CMK (cell line): ENCODE data around the gene NUMB.
"Not testable (repeated sequence)": the region's sequence is repeated elsewhere in the genome, so short reads cannot be mapped to it uniquely, and the experiment has no call there.

Source experiments
- DNase-seq: peaks from one replicate; pipeline ENCODE4 v3.0.0-alpha.2; 2010; ENCODE audit warnings: low read depth

NUMB gene

GRCh38 chr14:73359445-73359844 lies 98.9 kb downstream of the NUMB start:
- no peak for DNase-seq

- DNase-seq: no peak
These were observed 100.2 kb downstream of the NUMB start for GRCh38 chr14:73358187-73358586.

- DNase-seq: not testable (repeated sequence)
These were observed 109.3 kb downstream of the NUMB start for GRCh38 chr14:73349091-73349490.

GRCh38 chr14:73344319-73344718 lies 114.0 kb downstream of the NUMB start:
- no peak for DNase-seq

- DNase-seq: no peak
These were observed 115.7 kb downstream of the NUMB start for GRCh38 chr14:73342670-73343069.

GRCh38 chr14:73339846-73340595 lies 118.3 kb downstream of the NUMB start:
- DNase-seq: no peak

GRCh38 chr14:73339206-73339605 lies 119.1 kb downstream of the NUMB start:
- DNase-seq: no peak

- DNase-seq: no peak
These were observed 119.8 kb downstream of the NUMB start for GRCh38 chr14:73338551-73338950.

- DNase-seq: no peak
These were observed 125.3 kb downstream of the NUMB start for GRCh38 chr14:73333031-73333430.

GRCh38 chr14:73325630-73326299 lies 132.6 kb downstream of the NUMB start:
- no peak for DNase-seq

GRCh38 chr14:73325063-73325462 lies 133.3 kb downstream of the NUMB start:
- no peak for DNase-seq

GRCh38 chr14:73324533-73324932 lies 133.8 kb downstream of the NUMB start:
- no peak for DNase-seq

GRCh38 chr14:73323896-73324399 lies 134.4 kb downstream of the NUMB start:
- no peak for DNase-seq

- no peak for DNase-seq
These were observed 145.2 kb downstream of the NUMB start for GRCh38 chr14:73313151-73313550.

- DNase-seq: no peak
These were observed 145.7 kb downstream of the NUMB start for GRCh38 chr14:73312687-73313086.

GRCh38 chr14:73311708-73312030 lies 146.7 kb downstream of the NUMB start:
- DNase-seq: peak; percentile 11

- not testable (repeated sequence) for DNase-seq
These were observed 149.1 kb downstream of the NUMB start for GRCh38 chr14:73309207-73309606.

- DNase-seq: no peak
These were observed 151.1 kb downstream of the NUMB start for GRCh38 chr14:73307261-73307660.

- no peak for DNase-seq
These were observed 152.8 kb downstream of the NUMB start for GRCh38 chr14:73305499-73305898.

- no peak for DNase-seq
These were observed 163.0 kb downstream of the NUMB start for GRCh38 chr14:73295198-73295796.

GRCh38 chr14:73293782-73294781 lies 164.3 kb downstream of the NUMB start:
- no peak for DNase-seq

GRCh38 chr14:73290279-73290678 lies 168.1 kb downstream of the NUMB start:
- no peak for DNase-seq
